HAP-1 (cell line): ENCODE data around the gene CEP250.
"Not testable (repeated sequence)": the region's sequence is repeated elsewhere in the genome, so short reads cannot be mapped to it uniquely, and the experiment has no call there.

Source experiments
- DNase-seq, 2 experiments: peaks; one replicate each; pipeline ENCODE4 v3.0.0-alpha.2; 2016 to 2020; ENCODE audit warnings: low spot score in 2 of 2
- H3K27me3 ChIP-seq: fragments of 250-450 bp; sonication (Bioruptor Pico); 2 replicates; pipeline ENCODE4 v1.5.1; 2020; ENCODE audit warnings: low read depth, mild to moderate bottlenecking, moderate library complexity
- H3K36me3 ChIP-seq: fragments of 250-450 bp; sonication (Bioruptor Pico); replicated peaks from 2 replicates; pipeline ENCODE4 v1.5.1; 2020; ENCODE audit warnings: mild to moderate bottlenecking
- H3K4me1 ChIP-seq: fragments of 250-450 bp; sonication (Bioruptor Pico); 2 replicates; pipeline ENCODE4 v1.5.1; 2020; ENCODE audit warnings: mild to moderate bottlenecking
- H3K4me3 ChIP-seq: fragments of 250-450 bp; sonication (Bioruptor Pico); 2 replicates; pipeline ENCODE4 v1.5.1; 2020; ENCODE audit warnings: mild to moderate bottlenecking, moderate library complexity
- H3K9me3 ChIP-seq: fragments of 250-450 bp; sonication (Bioruptor Pico); 2 replicates; pipeline ENCODE4 v1.5.1; 2020; ENCODE audit warnings: mild to moderate bottlenecking, moderate library complexity
- in situ Hi-C: fragments of 300-500 bp; cut with MboI; formaldehyde crosslinking; loops from 3 replicates; pipeline ENCODE4 v1.14.3; 2020; ENCODE audit warnings: low sequenced_read_pairs, inconsistent platforms, mixed read lengths

Gene CEP250

DNA sequence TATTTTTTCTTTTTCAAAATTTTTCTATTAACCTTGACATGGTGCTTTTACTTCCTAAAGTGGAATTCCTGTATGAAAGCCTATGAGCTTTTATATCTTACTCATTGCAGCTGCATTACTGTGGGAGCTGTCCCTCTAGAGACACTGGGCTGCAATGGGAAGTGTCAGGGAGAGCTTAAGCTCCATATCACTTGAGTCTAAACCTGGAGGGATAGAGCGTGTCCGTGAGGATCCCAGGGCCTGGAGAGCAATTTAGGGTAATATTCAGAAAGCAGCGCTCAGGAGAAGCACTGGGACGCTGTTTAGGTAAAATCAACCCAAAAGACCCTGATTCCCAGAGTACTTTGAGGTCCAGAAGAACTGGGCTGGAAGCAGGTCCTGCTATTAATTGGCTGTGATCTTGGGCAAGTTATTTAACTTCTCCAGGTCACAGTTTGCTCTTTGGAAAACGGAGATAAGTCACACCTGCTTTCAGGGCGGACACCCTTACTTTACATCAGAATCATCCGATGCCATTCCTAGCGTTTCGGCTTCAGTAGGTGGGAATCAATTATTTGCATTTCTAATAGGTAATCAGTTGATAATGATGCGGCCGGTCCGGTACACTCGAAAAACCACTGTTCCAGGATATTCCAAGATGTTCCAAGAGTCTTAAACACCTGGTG, 85.9 kb downstream of the CEP250 start:
- in situ Hi-C loops = no loop called here
- Histone ChIP-seq H3K9me3 (no peaks in the 10 kb centered on the region), H3K27me3 (no peaks in the 10 kb centered on the region), H3K4me3 (peak overlapping the region; percentile 82), H3K36me3 (peaks cover 13% of the 10 kb centered on the region), H3K4me1 (peaks cover 9% of the 10 kb centered on the region)
- DNase-seq = no peak

- Histone ChIP-seq H3K4me1 (peaks cover 9% of the 10 kb centered on the region), H3K27me3 (no peaks in the 10 kb centered on the region), H3K9me3 (no peaks in the 10 kb centered on the region), H3K4me3 (peak within 1 kb of the TSS; percentile 82), H3K36me3 (peaks cover 14% of the 10 kb centered on the region)
- in situ Hi-C loops = no loop called here
- DNase-seq = peak; percentile 98 to 99
These were observed 86.6 kb downstream of the CEP250 start, which contains the start of gene ERGIC3 for GRCh38 chr20:35541783-35542662. Gene ERGIC3, plus strand, starts transcription at chr20:35542078. Its CDS starts 20 bp downstream, at chr20:35542098.

GRCh38 chr20:35542990-35543389, 87.6 kb downstream of the CEP250 start:
- Histone ChIP-seq H3K27me3 (no peaks in the 10 kb centered on the region), H3K4me1 (peaks cover 9% of the 10 kb centered on the region), H3K4me3 (no peak overlapping the region), H3K9me3 (no peaks in the 10 kb centered on the region), H3K36me3 (peaks cover 24% of the 10 kb centered on the region)
- DNase-seq = no peak
- in situ Hi-C loops = no loop called here

- DNase-seq = no peak
- peaks cover 39% of the 10 kb centered on the region for H3K36me3 ChIP-seq
These were observed 89.0 kb downstream of the CEP250 start for GRCh38 chr20:35544436-35544835.

GRCh38 chr20:35544941-35545340, 89.5 kb downstream of the CEP250 start:
- H3K4me3 ChIP-seq, in situ Hi-C loops, DNase-seq, H3K4me1 ChIP-seq, H3K27me3 ChIP-seq, H3K9me3 ChIP-seq: not testable (repeated sequence)
- H3K36me3 ChIP-seq = peaks cover 43% of the 10 kb centered on the region

More at GRCh38 chr20:35544436-35544835, 89.0 kb downstream of the CEP250 start:
- H3K4me1 ChIP-seq = peaks cover 9% of the 10 kb centered on the region
- H3K4me3 ChIP-seq = no peak overlapping the region
- H3K9me3 ChIP-seq = no peaks in the 10 kb centered on the region
- in situ Hi-C loops = no loop called here
- no peaks in the 10 kb centered on the region for H3K27me3 ChIP-seq

DNA sequence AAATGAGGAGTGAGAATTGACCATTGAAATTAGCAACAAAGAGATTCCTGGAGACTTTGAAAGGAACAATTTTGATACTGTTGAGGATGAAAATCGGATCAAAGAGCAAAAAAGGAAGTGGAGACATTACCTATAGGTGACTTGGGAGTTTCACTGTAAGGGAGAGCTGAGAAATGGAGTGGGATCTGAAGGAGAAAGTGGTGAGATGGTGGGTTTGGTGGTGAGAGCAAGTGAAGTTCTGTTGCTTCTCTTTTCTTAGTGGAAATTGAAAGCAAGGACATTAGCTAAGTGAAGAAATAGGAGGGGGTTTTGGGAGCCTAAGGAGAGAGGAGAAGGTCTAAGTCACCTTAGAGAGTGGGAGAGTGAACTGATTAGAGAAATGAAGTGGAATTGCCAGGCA, 90.7 kb downstream of the CEP250 start:
- Histone ChIP-seq H3K9me3 (no peaks in the 10 kb centered on the region), H3K4me3 (no peak overlapping the region), H3K4me1 (peaks cover 9% of the 10 kb centered on the region), H3K36me3 (peaks cover 51% of the 10 kb centered on the region), H3K27me3 (no peaks in the 10 kb centered on the region)
- no peak for DNase-seq
- in situ Hi-C loops = no loop called here

DNA sequence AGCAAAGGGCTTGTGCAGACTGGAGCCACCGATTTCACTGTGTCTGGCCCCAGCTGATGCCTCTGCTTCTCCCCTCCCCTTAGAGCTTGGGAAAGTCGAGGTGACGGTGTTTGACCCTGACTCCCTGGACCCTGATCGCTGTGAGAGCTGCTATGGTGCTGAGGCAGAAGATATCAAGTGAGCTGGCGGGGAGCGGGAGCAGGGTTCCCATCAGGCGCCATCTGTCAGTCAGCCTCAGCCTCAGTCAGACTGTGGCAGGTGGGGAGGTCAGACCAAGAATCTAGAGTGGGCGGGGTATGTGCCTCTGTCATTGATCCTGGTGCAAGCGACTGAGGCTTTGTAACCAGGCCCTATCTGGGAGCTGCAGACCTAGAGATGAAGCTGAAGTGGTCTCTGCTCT, 91.9 kb downstream of the CEP250 start:
- no peak overlapping the region for H3K4me3 ChIP-seq
- peaks cover 3% of the 10 kb centered on the region for H3K4me1 ChIP-seq
- H3K36me3 ChIP-seq = peaks cover 61% of the 10 kb centered on the region
- DNase-seq = no peak
- H3K27me3 ChIP-seq = no peaks in the 10 kb centered on the region
- in situ Hi-C loops = no loop called here
- H3K9me3 ChIP-seq = no peaks in the 10 kb centered on the region

DNA sequence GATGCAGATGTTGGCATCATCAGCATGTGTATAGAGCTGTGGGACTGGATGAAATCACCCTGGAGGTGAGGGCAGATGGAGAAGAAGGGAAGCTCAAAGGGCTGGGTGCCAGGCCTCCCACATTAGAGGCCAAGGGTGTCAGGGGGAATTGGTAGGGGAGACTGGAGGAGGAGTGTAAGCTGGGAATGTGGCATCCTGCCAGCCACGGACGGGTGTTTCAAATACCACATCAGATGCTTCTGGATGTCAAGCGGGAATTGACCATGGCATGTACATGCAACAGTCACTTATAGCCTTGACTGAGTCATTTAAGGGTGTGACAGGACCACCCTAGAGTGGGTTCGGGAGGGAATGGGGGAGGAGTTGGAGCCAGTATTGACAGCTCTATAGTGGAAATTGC, 96.1 kb downstream of the CEP250 start:
- DNase-seq = no peak
- no peak overlapping the region for H3K4me3 ChIP-seq
- H3K36me3 ChIP-seq = peaks cover 72% of the 10 kb centered on the region
- no peaks in the 10 kb centered on the region for H3K9me3 ChIP-seq
- H3K4me1 ChIP-seq = no peaks in the 10 kb centered on the region
- H3K27me3 ChIP-seq = no peaks in the 10 kb centered on the region
- in situ Hi-C loops = no loop called here

DNA sequence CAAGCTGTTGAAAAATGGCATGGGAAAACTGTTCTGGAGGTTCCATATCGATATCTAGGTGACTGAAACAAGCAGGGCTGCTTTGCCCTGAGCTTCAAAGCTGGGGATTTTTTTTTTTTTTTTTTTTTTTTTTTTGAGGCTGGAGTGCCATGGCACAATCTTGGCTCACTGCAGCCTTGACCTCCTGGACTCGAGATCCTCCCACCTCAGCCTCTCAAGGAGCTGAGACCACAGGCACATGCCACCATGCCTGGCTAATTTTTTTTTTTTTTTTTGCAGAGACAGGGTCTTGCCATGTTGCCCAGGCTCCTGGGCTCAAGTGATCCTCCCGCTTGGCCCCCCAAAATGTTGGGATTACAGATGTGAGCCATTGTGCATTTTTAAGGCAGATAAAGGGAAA, 97.5 kb downstream of the CEP250 start:
- in situ Hi-C loops = no loop called here
- no peak overlapping the region for H3K4me3 ChIP-seq
- H3K9me3 ChIP-seq = no peaks in the 10 kb centered on the region
- DNase-seq = no peak
- no peaks in the 10 kb centered on the region for H3K4me1 ChIP-seq
- H3K27me3 ChIP-seq = no peaks in the 10 kb centered on the region
- peaks cover 69% of the 10 kb centered on the region for H3K36me3 ChIP-seq

GRCh38 chr20:35555461-35555860, 100.1 kb downstream of the CEP250 start:
- H3K36me3 ChIP-seq = peaks cover 50% of the 10 kb centered on the region
- DNase-seq, H3K27me3 ChIP-seq, in situ Hi-C loops, H3K9me3 ChIP-seq, H3K4me1 ChIP-seq, H3K4me3 ChIP-seq: not testable (repeated sequence)

DNA sequence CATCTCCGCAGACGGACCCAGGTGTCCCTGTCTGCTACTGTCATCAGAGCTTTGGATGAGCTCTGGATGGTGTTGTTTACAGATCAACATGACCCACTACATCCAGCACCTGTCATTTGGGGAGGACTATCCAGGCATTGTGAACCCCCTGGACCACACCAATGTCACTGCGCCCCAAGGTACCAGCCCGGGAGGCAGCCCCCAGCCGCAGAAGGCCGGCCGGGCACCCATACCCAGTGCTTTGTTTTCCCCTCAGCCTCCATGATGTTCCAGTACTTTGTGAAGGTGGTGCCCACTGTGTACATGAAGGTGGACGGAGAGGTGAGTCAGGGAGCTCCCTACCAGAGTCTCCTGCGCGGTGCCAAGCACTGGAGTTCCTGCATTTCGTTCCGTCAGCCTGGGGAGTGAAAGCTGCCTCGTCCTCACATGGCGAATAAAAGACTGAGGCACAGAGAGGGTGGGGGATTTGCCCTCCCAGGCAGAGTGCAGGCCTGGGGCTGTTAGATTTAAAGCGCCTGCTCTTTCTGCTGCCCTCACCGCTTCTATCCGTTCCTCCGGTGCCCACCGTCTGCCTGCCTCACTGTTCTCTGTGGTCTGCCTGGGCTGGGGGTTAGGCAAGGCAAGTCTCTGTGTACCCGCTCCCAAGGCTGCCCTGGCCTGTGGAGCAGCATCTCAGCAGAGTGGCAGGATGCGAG, 100.7 kb downstream of the CEP250 start:
- Histone ChIP-seq H3K9me3 (no peaks in the 10 kb centered on the region), H3K4me3 (no peak overlapping the region), H3K4me1 (no peaks in the 10 kb centered on the region), H3K36me3 (peaks cover 47% of the 10 kb centered on the region), H3K27me3 (no peaks in the 10 kb centered on the region)
- no peak for DNase-seq
- in situ Hi-C loops = no loop called here

DNA sequence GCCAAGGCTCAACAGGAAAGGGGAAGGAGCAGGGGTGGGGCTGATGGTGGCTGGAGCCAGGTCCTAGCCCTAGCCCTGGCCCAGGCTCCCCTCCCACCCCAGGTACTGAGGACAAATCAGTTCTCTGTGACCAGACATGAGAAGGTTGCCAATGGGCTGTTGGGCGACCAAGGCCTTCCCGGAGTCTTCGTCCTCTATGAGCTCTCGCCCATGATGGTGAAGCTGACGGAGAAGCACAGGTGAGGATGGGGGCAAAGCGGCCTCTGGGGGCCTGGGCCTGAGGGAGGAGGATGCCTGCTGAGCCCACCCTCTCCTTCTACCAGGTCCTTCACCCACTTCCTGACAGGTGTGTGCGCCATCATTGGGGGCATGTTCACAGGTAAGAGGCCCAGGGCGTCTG, 101.5 kb downstream of the CEP250 start:
- Histone ChIP-seq H3K4me3 (no peak overlapping the region), H3K4me1 (no peaks in the 10 kb centered on the region), H3K9me3 (no peaks in the 10 kb centered on the region), H3K27me3 (no peaks in the 10 kb centered on the region), H3K36me3 (peaks cover 42% of the 10 kb centered on the region)
- no peak for DNase-seq
- in situ Hi-C loops = no loop called here

DNA sequence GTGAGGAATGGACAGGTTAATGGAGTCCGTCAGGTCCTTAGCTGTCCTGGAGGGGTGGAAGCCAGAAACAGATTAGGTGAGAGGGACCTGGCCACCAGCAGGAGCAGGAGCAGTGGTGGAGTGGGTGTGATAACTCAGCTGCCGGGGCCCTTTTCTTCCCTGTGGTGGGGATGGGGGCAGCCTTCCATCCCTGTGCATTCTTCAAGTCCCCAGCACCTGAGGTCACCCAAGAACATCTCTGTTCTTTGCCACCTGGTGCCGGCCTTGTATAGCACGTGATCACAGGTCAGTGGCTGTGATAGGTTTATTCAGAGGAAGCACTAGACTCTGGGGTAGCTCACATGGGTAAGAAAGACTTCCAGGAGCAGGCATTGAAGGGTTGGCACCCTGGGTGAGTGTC, 103.1 kb downstream of the CEP250 start:
- in situ Hi-C loops = no loop called here
- peaks cover 37% of the 10 kb centered on the region for H3K36me3 ChIP-seq
- no peaks in the 10 kb centered on the region for H3K4me1 ChIP-seq
- H3K4me3 ChIP-seq = no peak overlapping the region
- no peak for DNase-seq
- no peaks in the 10 kb centered on the region for H3K9me3 ChIP-seq
- no peaks in the 10 kb centered on the region for H3K27me3 ChIP-seq
